Left ventricle myocardium inferior (tissue), 1 donor: ENCODE data around the gene SDF4. TPM values are rescaled to one million over a fixed set of nuclear protein-coding genes. Genes with fewer than 3 reads are reported as not detected.

ENCODE experiments used
- DNase-seq: peaks from one replicate; pipeline ENCODE4 v3.0.0-alpha.2; 2020
- H3K27ac ChIP-seq: fragments of 200-600 bp; replicated peaks from 2 replicates; pipeline ENCODE4 v1.8.0; 2021
- H3K27me3 ChIP-seq: fragments of 200-600 bp; 2 replicates; pipeline ENCODE4 v1.8.0; 2021; ENCODE audit warnings: low read depth
- H3K36me3 ChIP-seq: fragments of 200-600 bp; 2 replicates; pipeline ENCODE4 v1.8.0; 2021
- H3K4me1 ChIP-seq: fragments of 200-600 bp; 2 replicates; pipeline ENCODE4 v1.8.0; 2021
- H3K4me3 ChIP-seq: fragments of 200-600 bp; 2 replicates; pipeline ENCODE4 v1.8.0; 2021; ENCODE audit warnings: mild to moderate bottlenecking, moderate library complexity
- H3K9me3 ChIP-seq: fragments of 200-600 bp; replicated peaks from 2 replicates; pipeline ENCODE4 v1.8.0; 2021
- intact Hi-C: fragments of 100-400 bp; cut with micrococcal nuclease; formaldehyde crosslinking; loops from one replicate; pipeline ENCODE4 v1.11.0; 2022
- total RNA-seq: library from RNA; stranded (reverse); fragmentation: NEBNext Ultra II Directional; extraction: Animal tissue kit (Norgen Biotek cat#: 25700); gene quantifications from one replicate; pipeline ENCODE4 v1.2.1, GENCODE V29; 2021
- TF ChIP-seq, protein P1 (sequence below): fragments of 200-600 bp; IDR thresholded peaks from 2 replicates; pipeline ENCODE4 v1.8.0; 2021; ENCODE audit warnings: antibody characterized with exemption, mild to moderate bottlenecking, borderline replicate concordance
- donor health status: DM: no; HTN: yes; CAD: no; lungs with severe emphysema.

The SDF4 gene
- total RNA-seq, 1 donor from 2014 or later: 114 TPM

DNA sequence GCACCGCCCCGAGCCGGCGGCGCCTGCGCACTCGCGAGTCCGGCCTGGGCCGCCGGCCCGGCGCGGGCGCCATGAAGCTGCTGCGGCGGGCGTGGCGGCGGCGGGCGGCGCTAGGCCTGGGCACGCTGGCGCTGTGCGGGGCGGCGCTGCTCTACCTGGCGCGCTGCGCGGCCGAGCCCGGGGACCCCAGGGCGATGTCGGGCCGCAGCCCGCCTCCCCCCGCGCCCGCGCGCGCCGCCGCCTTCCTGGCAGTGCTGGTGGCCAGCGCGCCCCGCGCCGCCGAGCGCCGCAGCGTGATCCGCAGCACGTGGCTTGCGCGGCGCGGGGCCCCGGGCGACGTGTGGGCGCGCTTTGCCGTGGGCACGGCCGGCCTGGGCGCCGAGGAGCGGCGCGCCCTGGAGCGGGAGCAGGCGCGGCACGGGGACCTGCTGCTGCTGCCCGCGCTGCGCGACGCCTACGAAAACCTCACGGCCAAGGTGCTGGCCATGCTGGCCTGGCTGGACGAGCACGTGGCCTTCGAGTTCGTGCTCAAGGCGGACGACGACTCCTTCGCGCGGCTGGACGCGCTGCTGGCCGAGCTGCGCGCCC lies 501 bp upstream of the SDF4 start, which contains the start of gene B3GALT6:
Gene B3GALT6, plus strand, starts transcription at position 30 of the 588 bp plus-strand sequence. Its CDS starts 42 bp downstream, at position 72.
- peaks cover 48% of the 10 kb centered on the region for H3K4me1 ChIP-seq

DNA sequence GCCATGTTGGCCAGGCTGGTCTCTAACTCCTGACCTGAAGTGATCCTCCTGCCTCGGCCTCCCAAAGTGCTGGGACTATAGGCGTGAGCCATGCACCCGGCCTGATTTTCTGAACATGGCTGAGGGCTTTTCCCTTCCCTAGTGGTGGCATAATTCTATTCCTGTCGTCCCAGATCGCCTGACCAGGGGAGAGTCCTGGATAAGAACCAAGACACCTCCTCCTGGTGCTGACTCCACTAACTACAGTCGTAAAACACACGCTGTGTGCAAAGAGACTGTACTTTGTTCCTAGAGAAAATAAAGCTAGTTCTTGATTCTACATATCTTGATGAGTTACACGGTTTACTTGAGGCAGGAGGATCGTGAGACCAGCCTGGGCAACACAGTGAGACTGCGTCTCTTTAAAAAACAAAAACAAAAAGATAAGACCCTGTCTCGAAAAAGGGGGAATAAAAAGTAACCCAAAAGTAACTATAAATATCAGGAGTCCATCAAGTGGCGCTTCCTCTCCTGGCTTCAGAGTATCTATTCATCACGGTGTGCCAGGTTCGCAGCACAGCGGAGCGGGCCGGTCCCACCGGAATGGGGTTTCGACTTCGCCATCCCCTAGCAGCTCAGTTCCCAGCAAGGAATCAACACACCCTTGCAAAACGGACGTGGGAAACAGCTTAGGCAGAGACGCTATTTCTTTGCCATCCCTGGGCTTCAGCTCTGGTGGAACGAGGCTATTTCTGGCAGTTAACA lies 973 bp downstream of the SDF4 start:
- Histone ChIP-seq H3K9me3 (no peaks in the 10 kb centered on the region), H3K27ac (peak overlapping the region; percentile 96), H3K4me1 (peaks cover 49% of the 10 kb centered on the region), H3K27me3 (no peaks in the 10 kb centered on the region), H3K36me3 (peaks cover 34% of the 10 kb centered on the region), H3K4me3 (peak overlapping the region; percentile 96)
- DNase-seq: no peak
- intact Hi-C loops: no loop called here
- TF ChIP-seq, protein P1, sequence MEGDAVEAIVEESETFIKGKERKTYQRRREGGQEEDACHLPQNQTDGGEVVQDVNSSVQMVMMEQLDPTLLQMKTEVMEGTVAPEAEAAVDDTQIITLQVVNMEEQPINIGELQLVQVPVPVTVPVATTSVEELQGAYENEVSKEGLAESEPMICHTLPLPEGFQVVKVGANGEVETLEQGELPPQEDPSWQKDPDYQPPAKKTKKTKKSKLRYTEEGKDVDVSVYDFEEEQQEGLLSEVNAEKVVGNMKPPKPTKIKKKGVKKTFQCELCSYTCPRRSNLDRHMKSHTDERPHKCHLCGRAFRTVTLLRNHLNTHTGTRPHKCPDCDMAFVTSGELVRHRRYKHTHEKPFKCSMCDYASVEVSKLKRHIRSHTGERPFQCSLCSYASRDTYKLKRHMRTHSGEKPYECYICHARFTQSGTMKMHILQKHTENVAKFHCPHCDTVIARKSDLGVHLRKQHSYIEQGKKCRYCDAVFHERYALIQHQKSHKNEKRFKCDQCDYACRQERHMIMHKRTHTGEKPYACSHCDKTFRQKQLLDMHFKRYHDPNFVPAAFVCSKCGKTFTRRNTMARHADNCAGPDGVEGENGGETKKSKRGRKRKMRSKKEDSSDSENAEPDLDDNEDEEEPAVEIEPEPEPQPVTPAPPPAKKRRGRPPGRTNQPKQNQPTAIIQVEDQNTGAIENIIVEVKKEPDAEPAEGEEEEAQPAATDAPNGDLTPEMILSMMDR: no peak

More for the DNA sequence above, 501 bp upstream of the SDF4 start, which contains the start of gene B3GALT6:
- peak within 1 kb of the TSS; percentile 96 for H3K4me3 ChIP-seq
- intact Hi-C loops: no loop called here
- peaks cover 3% of the 10 kb centered on the region for H3K27me3 ChIP-seq
- TF ChIP-seq, protein P1: no peak
- H3K36me3 ChIP-seq: peaks cover 20% of the 10 kb centered on the region
- H3K9me3 ChIP-seq: no peaks in the 10 kb centered on the region
- DNase-seq: no peak
- peak within 1 kb of the TSS; percentile 96 for H3K27ac ChIP-seq

DNA sequence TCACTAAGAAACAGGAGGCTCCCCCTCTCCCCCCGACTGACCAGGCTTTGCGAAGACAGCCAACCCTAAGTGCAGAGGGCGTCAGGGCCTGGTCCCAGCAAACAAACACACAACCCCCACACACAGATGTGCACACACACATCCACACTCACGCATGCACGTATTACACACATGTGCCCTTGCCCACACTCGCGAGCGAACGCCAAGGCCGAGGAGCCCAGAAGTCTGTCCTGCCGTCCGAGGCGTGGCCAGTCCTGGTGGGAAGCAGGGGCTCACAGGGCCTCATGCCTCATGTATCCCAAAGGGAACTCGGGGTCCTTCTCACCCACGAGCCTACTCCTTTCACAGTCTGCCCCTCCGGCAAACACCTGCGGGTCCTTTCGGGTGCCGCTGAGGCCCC lies 2.0 kb downstream of the SDF4 start:
- intact Hi-C loops: no loop called here
- no peaks in the 10 kb centered on the region for H3K27me3 ChIP-seq
- peak overlapping the region; percentile 96 for H3K4me3 ChIP-seq
- peaks cover 43% of the 10 kb centered on the region for H3K36me3 ChIP-seq
- DNase-seq: no peak
- H3K9me3 ChIP-seq: no peaks in the 10 kb centered on the region
- H3K4me1 ChIP-seq: peaks cover 57% of the 10 kb centered on the region
- H3K27ac ChIP-seq: no peak overlapping the region
- TF ChIP-seq, protein P1: no peak

DNA sequence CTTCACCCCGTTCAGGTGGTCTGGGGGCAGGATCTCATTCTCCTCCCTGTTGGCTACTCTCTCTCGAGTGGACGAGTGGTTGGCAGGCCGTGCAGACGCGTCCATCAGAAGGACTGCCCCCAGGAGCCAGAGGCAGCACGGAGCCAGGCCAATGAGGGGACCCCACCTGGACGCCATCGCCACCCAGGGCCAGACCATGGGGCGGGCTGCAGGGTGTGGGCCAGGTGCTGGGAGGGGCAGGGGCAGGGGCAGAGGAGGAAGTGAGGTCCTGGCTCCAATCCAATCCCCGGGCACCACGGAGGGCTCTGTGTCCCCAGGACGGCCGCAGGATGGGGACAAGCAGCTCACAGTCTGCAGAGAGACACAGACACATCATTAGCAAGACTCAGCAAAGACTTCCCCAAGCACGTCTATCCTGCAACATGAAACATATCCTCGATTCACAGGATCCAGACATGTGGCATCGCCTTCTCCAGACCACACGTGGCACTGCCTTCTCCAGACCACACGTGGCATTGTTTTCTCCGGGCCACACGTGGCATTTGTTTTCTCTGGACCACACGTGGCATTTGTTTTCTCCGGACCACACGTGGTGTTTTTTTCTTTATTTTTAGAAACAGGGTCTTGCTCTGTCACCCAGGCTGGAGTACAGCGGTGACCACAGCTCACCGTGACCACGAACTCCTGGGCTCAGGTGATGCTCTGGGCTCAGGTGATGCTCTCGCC lies 3.0 kb downstream of the SDF4 start:
- TF ChIP-seq, protein P1: no peak
- Histone ChIP-seq H3K4me1 (peaks cover 57% of the 10 kb centered on the region), H3K9me3 (no peaks in the 10 kb centered on the region), H3K27me3 (no peaks in the 10 kb centered on the region), H3K36me3 (peaks cover 53% of the 10 kb centered on the region), H3K4me3 (no peak overlapping the region), H3K27ac (no peak overlapping the region)
- intact Hi-C loops: no loop called here
- no peak for DNase-seq

DNA sequence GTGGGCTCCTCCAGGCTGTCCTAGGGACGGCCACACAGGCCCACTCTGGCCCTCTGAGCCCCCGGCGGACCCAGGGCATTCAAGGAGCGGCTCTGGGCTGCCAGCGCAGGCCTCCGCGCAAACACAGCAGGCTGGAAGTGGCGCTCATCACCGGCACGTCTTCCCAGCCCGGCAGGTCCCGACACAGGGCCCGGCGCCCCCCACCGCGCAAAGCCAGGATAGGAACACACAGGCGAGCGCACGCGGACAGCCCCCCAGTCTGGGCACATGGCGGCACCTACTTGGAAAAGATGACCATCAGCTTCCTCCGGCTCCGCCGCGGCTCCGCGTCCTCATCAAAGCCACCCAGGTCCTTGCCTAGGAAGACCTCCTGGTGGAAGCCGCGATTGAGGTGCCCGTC lies 3.6 kb downstream of the SDF4 start:
- no peaks in the 10 kb centered on the region for H3K9me3 ChIP-seq
- no peak overlapping the region for H3K4me3 ChIP-seq
- H3K27ac ChIP-seq: no peak overlapping the region
- no peak for DNase-seq
- TF ChIP-seq, protein P1: no peak
- intact Hi-C loops: no loop called here
- H3K27me3 ChIP-seq: no peaks in the 10 kb centered on the region
- H3K36me3 ChIP-seq: peaks cover 59% of the 10 kb centered on the region
- peaks cover 53% of the 10 kb centered on the region for H3K4me1 ChIP-seq
